H1 (cell line): ENCODE results near the gene SLC7A6OS. TPM values are rescaled to one million over a fixed set of nuclear protein-coding genes. Genes with fewer than 3 reads are reported as not detected.
A peak's percentile ranks its signal among the peaks of the same experiment; 100 is the strongest.

Experiments
- CTCF ChIA-PET: fragments of 300-600 bp; sonication (Branson Sonifier 250); formaldehyde crosslinking; loops from one replicate; lab custom pipeline; 2021; ENCODE audit not compliant: partially characterized antibody; lab: Charles Lee
- POLR2A ChIA-PET: fragments of 300-600 bp; sonication (Branson Sonifier 250); formaldehyde crosslinking; loops from one replicate; lab custom pipeline; 2021; ENCODE audit warnings: inconsistent platforms; ENCODE audit not compliant: partially characterized antibody; lab: Charles Lee
- DNase-seq, 2 experiments: peaks; one replicate each; pipeline versions ENCODE4 v3.0.0 to v3.0.0-alpha.2; 2010 to 2022; ENCODE audit warnings: low spot score in 2 of 2, low read depth in 1 of 2, mixed read lengths in 1 of 2
- FAIRE-seq: peaks from 2 replicates; lab custom pipeline; 2011; peaks lifted over from hg19 to GRCh38; lab: Jason Lieb, UNC
- H2AFZ ChIP-seq: 2 replicates; pipeline ENCODE4 v1.8.1; 2012; ENCODE audit warnings: low read length, inconsistent platforms
- H2AK5ac ChIP-seq: 2 replicates; pipeline ENCODE4 v1.6.1; 2013; ENCODE audit warnings: low read depth, low read length
- H2BK120ac ChIP-seq: replicated peaks from 2 replicates; pipeline ENCODE3; 2013; ENCODE audit warnings: low read depth, low read length, inconsistent platforms
- H2BK12ac ChIP-seq: 2 replicates; pipeline ENCODE4 v1.6.1; 2013; ENCODE audit warnings: low read depth, low read length
- H2BK15ac ChIP-seq: 2 replicates; pipeline ENCODE4 v1.6.1; 2013; ENCODE audit warnings: low read length
- H2BK20ac ChIP-seq: 2 replicates; pipeline ENCODE4 v1.6.1; 2013; ENCODE audit warnings: low read length
- H2BK5ac ChIP-seq: 2 replicates; pipeline ENCODE4 v1.6.1; 2013; ENCODE audit warnings: low read depth, low read length
- H3K14ac ChIP-seq: 2 replicates; pipeline ENCODE4 v1.6.1; 2013; ENCODE audit warnings: inconsistent platforms; ENCODE audit not compliant: insufficient read length
- H3K18ac ChIP-seq: 2 replicates; pipeline ENCODE4 v1.6.1; 2013; ENCODE audit warnings: low read length; ENCODE audit errors: extremely low read depth
- H3K23ac ChIP-seq: 2 replicates; pipeline ENCODE4 v1.6.1; 2013; ENCODE audit warnings: inconsistent platforms; ENCODE audit not compliant: insufficient read length
- H3K23me2 ChIP-seq: 2 replicates; pipeline ENCODE4 v1.6.1; 2013; ENCODE audit warnings: low read depth, low read length
- H3K27ac ChIP-seq: 2 replicates; pipeline ENCODE4 v1.6.1; 2011; ENCODE audit warnings: low read depth, low read length, inconsistent platforms
- H3K27me3 ChIP-seq, 4 experiments: replicated peaks in 1 of 4; 1 replicate in 1 of 4; 2 replicates in 3 of 4; pipeline versions ENCODE4 v1.6.1 to v1.8.1; 2011 to 2013; ENCODE audit warnings: low read length in 3 of 4, mild to moderate bottlenecking in 3 of 4, inconsistent platforms in 2 of 4, mixed read lengths in 2 of 4, moderate library complexity in 1 of 4; ENCODE audit not compliant: control insufficient read depth in 3 of 4, insufficient read depth in 3 of 4; ENCODE audit errors: extremely low read depth in 1 of 4
- H3K36me3 ChIP-seq, 4 experiments: 2 replicates each; pipeline versions ENCODE4 v1.6.1 to v1.8.1; 2011 to 2013; ENCODE audit warnings: mild to moderate bottlenecking in 4 of 4, low read length in 3 of 4, moderate library complexity in 2 of 4, control low read depth in 1 of 4, inconsistent platforms in 1 of 4; ENCODE audit not compliant: insufficient read depth in 4 of 4, control insufficient read depth in 2 of 4
- H3K4ac ChIP-seq: replicated peaks from 2 replicates; pipeline ENCODE3; 2013; ENCODE audit warnings: low read length, low read depth, mixed read lengths, inconsistent platforms; ENCODE audit not compliant: insufficient read length
- H3K4me1 ChIP-seq, 4 experiments: replicated peaks in 1 of 4; 1 replicate in 1 of 4; 2 replicates in 3 of 4; pipeline versions ENCODE4 v1.6.1 to v1.8.1; 2011 to 2013; ENCODE audit warnings: low read length in 3 of 4, inconsistent platforms in 2 of 4, mixed read lengths in 1 of 4; ENCODE audit not compliant: insufficient read depth in 4 of 4, control insufficient read depth in 3 of 4
- H3K4me2 ChIP-seq, 2 experiments: 2 replicates each; pipeline versions ENCODE4 v1.6.1 to v1.8.1; 2011 to 2013; ENCODE audit warnings: low read depth in 2 of 2, low read length in 2 of 2, control low read depth in 1 of 2, inconsistent platforms in 1 of 2, mild to moderate bottlenecking in 1 of 2; ENCODE audit not compliant: insufficient read depth in 1 of 2
- H3K4me3 ChIP-seq, 4 experiments: fragments of 200-600, 300-600 bp in 1 of 4; sonication (generic), shearing (Covaris generic), sonication (Bioruptor Twin) in 1 of 4; 2 replicates each; pipeline versions ENCODE4 v1.5.1 to v1.8.1; 2011 to 2016; ENCODE audit warnings: low read length in 4 of 4, low read depth in 3 of 4, control low read depth in 2 of 4, inconsistent platforms in 2 of 4, mild to moderate bottlenecking in 2 of 4, mixed read lengths in 1 of 4, moderate library complexity in 1 of 4; ENCODE audit not compliant: insufficient read depth in 2 of 4; ENCODE audit errors: extremely low read depth in 1 of 4
- H3K56ac ChIP-seq: replicated peaks from 2 replicates; pipeline ENCODE3; 2013; ENCODE audit warnings: low read depth, mild to moderate bottlenecking, mixed read lengths, low read length, inconsistent platforms; ENCODE audit not compliant: insufficient read length
- H3K79me1 ChIP-seq: 2 replicates; pipeline ENCODE4 v1.6.1; 2013; ENCODE audit warnings: low read depth, low read length, control low read depth
- H3K79me2 ChIP-seq, 2 experiments: 2 replicates each; pipeline versions ENCODE4 v1.6.1 to v1.8.1; 2012 to 2013; ENCODE audit warnings: low read length in 2 of 2, mild to moderate bottlenecking in 2 of 2, inconsistent platforms in 1 of 2; ENCODE audit not compliant: insufficient read depth in 2 of 2, control insufficient read depth in 1 of 2
- H3K9ac ChIP-seq, 4 experiments: replicated peaks in 1 of 4; 1 replicate in 1 of 4; 2 replicates in 3 of 4; pipeline versions ENCODE4 v1.6.1 to v1.8.1; 2011 to 2013; ENCODE audit warnings: low read depth in 3 of 4, low read length in 3 of 4, control low read depth in 2 of 4, mild to moderate bottlenecking in 2 of 4, moderate library complexity in 2 of 4, inconsistent platforms in 1 of 4; ENCODE audit errors: extremely low read depth in 1 of 4
- H3K9me3 ChIP-seq, 2 experiments: 2 replicates each; pipeline versions ENCODE4 v1.6.1 to v1.8.1; 2012 to 2013; ENCODE audit warnings: mild to moderate bottlenecking in 2 of 2, moderate library complexity in 2 of 2, control low read depth in 1 of 2, inconsistent platforms in 1 of 2, low read depth in 1 of 2, low read length in 1 of 2, mixed read lengths in 1 of 2; ENCODE audit not compliant: insufficient read depth in 2 of 2
- H4K20me1 ChIP-seq, 2 experiments: replicated peaks in 1 of 2; 2 replicates each; pipeline versions ENCODE3 to v1.8.1; 2011 to 2013; ENCODE audit warnings: inconsistent platforms in 2 of 2, low read length in 2 of 2, mild to moderate bottlenecking in 1 of 2; ENCODE audit not compliant: insufficient read depth in 2 of 2, control insufficient read depth in 1 of 2
- H4K5ac ChIP-seq: 2 replicates; pipeline ENCODE4 v1.6.1; 2013; ENCODE audit warnings: low read length, low read depth, mixed read lengths, inconsistent platforms; ENCODE audit not compliant: insufficient read length
- H4K8ac ChIP-seq: 2 replicates; pipeline ENCODE4 v1.8.0; 2013; ENCODE audit warnings: mild to moderate bottlenecking, moderate library complexity, low read length, inconsistent platforms; ENCODE audit not compliant: insufficient read depth; ENCODE audit errors: extremely low read depth
- H4K91ac ChIP-seq: replicated peaks from 2 replicates; pipeline ENCODE3; 2013; ENCODE audit warnings: low read length, mixed read lengths, inconsistent platforms; ENCODE audit not compliant: insufficient read length
- RFX5 ChIP-seq: IDR thresholded peaks from 2 replicates; pipeline ENCODE4 v1.6.1; 2011; ENCODE audit warnings: low read depth, low read length, improper control_type of control experiment, borderline replicate concordance
- WGBS, 2 experiments: shearing (Covaris generic) in 1 of 2; methylation state at CpG; one replicate each; pipeline versions ENCODE4 v1.1.6 to v1.1.7; 2013 to 2015; ENCODE audit warnings: low lambda C conversion rate in 2 of 2, mixed read lengths in 2 of 2, inconsistent platforms in 1 of 2, low coverage in 1 of 2, missing lambda C conversion rate in 1 of 2; ENCODE audit not compliant: insufficient replicate concordance in 2 of 2, insufficient coverage in 1 of 2, insufficient read length in 1 of 2; ENCODE audit errors: extremely low coverage in 1 of 2, missing lambda C conversion rate in 1 of 2; 5-methylcytosine and 5-hydroxymethylcytosine counted together
- polyA plus RNA-seq, 7 experiments: library from polyadenylated mRNA; depleted of rRNA in 3 of 7; stranded (reverse) in 5 of 7; unstranded in 2 of 7; fragments of >200 nt in 5 of 7; fragments of 200-250 nt in 2 of 7; gene quantifications; 1 replicate in 5 of 7; 2 replicates in 1 of 7; 4 replicates in 1 of 7; pipeline versions ENCODE4 v1.2.1 to v1.2.3, GENCODE V29; 2011 to 2013; ENCODE audit warnings: missing spikeins in 2 of 7, mixed read lengths in 2 of 7
- total RNA-seq: library from RNA; stranded (reverse); fragmentation: NEBNext Ultra II Directional; extraction: Animal tissue kit (Norgen Biotek cat#: 25700); gene quantifications from 2 replicates; pipeline ENCODE4 v1.2.1, GENCODE V29; 2021

The SLC7A6OS gene
- total and polyA plus RNA-seq, 2 of the 8 experiments (the other 6 are each of a cell fraction or from before 2014, with no cell fraction given) = 7.3 to 21.3 TPM

- Histone ChIP-seq H3K23ac (no peak overlapping the region), H3K56ac (no peak overlapping the region), H2BK15ac (no peak overlapping the region), H2BK20ac (no peak overlapping the region), H2AFZ (no peak overlapping the region), H3K27me3 (peaks cover 0 to 11% (median 1%) of the 10 kb centered on the region in 4 experiments; a peak in 3 of 7 replicates), H3K36me3 (no peaks in the 10 kb centered on the region; a peak in 1 of 8 replicates), H3K9me3 (no peaks in the 10 kb centered on the region), H2BK120ac (no peak overlapping the region), H3K9ac (no peak overlapping the region), H3K79me2 (peaks cover 0 to 30% of the 10 kb centered on the region in 2 experiments; a peak in 3 of 4 replicates), H4K91ac (no peak overlapping the region), H3K14ac (no peak overlapping the region), H3K79me1 (peaks cover 9% of the 10 kb centered on the region), H3K4me1 (peaks cover 0 to 3% (median 2%) of the 10 kb centered on the region in 4 experiments; a peak in 5 of 7 replicates), H3K18ac (no peak overlapping the region), H4K8ac (no peak overlapping the region), H3K4me3 (peak overlapping the region in 1 of 4 experiments; percentile 29; a peak in 1 of 8 replicates), H2BK5ac (no peak overlapping the region), H3K27ac (no peak overlapping the region), H3K4ac (no peak overlapping the region), H4K20me1 (no peaks in the 10 kb centered on the region), H3K4me2 (peak overlapping the region; percentile 19 to 33; a peak in 1 of 4 replicates), H3K23me2 (peaks cover 10% of the 10 kb centered on the region; the same call in 1 of the 2 replicates), H2AK5ac (peak overlapping the region; percentile 82; the same call in 1 of the 2 replicates), H2BK12ac (no peak overlapping the region), H4K5ac (no peak overlapping the region)
- 72% methylated on average over 6 of the region's 6 CpGs; no CpG with 5 or more reads in 1 of the 2 experiments for WGBS, 2 experiments
- FAIRE-seq (no peak), DNase-seq (no peak)
- ChIA-PET POLR2A (interaction anchor here (1.2 to 2.6 kb wide), 4 partner anchors 16 to 44 kb away, joined by 4 to 9 read pairs (median 7); partner anchors contain the start of genes PRMT7 and SLC7A6OS), CTCF (interaction anchor here (0.6 to 2.0 kb wide), 7 partner anchors 18 to 125 kb away, joined by 3 to 10 read pairs (median 3); no protein-coding TSS in a partner anchor)
- TF ChIP-seq RFX5 = no peak
Observed at GRCh38 chr16:68267612-68268405, 42.9 kb downstream of the SLC7A6OS start.
